ENCODE results near the gene TULP4.

GRCh38 chr6:158272324-158272723, 39.9 kb upstream of the TULP4 start:
- TF ChIP-seq CTCF (IDR thresholded peaks at IDR 0.05): no peak
- TF ChIP-seq POLR2A (IDR thresholded peaks at IDR 0.05): no peak
- no peak for TF ChIP-seq POLR2AphosphoS5 (IDR thresholded peaks at IDR 0.05)
- TF ChIP-seq EP300 (IDR thresholded peaks at IDR 0.05): no peak

Data from sigmoid colon (tissue), 4 donors.